GM12878 (cell line): ENCODE measurements around the gene SIGLEC10.

Source experiments
- CTCF ChIP-seq, 3 experiments: IDR thresholded peaks in 2 of 3; conservative IDR thresholded peaks in 1 of 3; 2 replicates each; pipeline ENCODE4 v1.5.1; 2011; ENCODE audit warnings: low read depth in 3 of 3, low read length in 3 of 3, mild to moderate bottlenecking in 3 of 3, control low read depth in 2 of 3, moderate library complexity in 2 of 3, inconsistent platforms in 1 of 3, mixed read lengths in 1 of 3; ENCODE audit not compliant: control insufficient read depth in 2 of 3, insufficient read depth in 1 of 3; ENCODE audit errors: extremely low read depth in 1 of 3
- FOXK2 ChIP-seq: fragments of 450-650 bp; IDR thresholded peaks from 2 replicates; pipeline ENCODE4 v1.6.1; 2017; ENCODE audit warnings: mild to moderate bottlenecking, moderate library complexity
- JUND ChIP-seq: IDR thresholded peaks from 2 replicates; pipeline ENCODE4 v1.6.1; 2012; ENCODE audit warnings: low read depth, mild to moderate bottlenecking, low read length, improper control_type of control experiment, moderate library complexity
- TCF7 ChIP-seq: IDR thresholded peaks from 2 replicates; pipeline ENCODE4 v1.6.1; 2014; ENCODE audit warnings: antibody characterized with exemption, borderline replicate concordance
- ZSCAN29 ChIP-seq: fragments of 450-650 bp; IDR thresholded peaks from 2 replicates; pipeline ENCODE4 v1.6.1; 2017; ENCODE audit warnings: mild to moderate bottlenecking, moderate library complexity

GRCh38 chr19:51415187-51415586 is 2.3 kb downstream of the SIGLEC10 start:
- TF ChIP-seq TCF7 (no peak), JUND (no peak), CTCF (IDR thresholded peaks at IDR 0.05 in 2 of 3, conservative IDR thresholded peaks at IDR 0.05 in 1 of 3; ENCODE audit: control insufficient read depth in 2 of 3, extremely low read depth in 1 of 3, insufficient read depth in 1 of 3, low read depth in 3 of 3, low read length in 3 of 3) (no peak), ZSCAN29 (no peak), FOXK2 (no peak)
